ENCODE data around the gene CCDC192. TPM values are rescaled to one million over a fixed set of nuclear protein-coding genes. Genes with fewer than 3 reads are reported as not detected.
"Not testable (repeated sequence)": the region's sequence is repeated elsewhere in the genome, so short reads cannot be mapped to it uniquely, and the experiment has no call there.

The CCDC192 gene
- total RNA-seq, 1 donor from 2014 or later = not detected

DNA sequence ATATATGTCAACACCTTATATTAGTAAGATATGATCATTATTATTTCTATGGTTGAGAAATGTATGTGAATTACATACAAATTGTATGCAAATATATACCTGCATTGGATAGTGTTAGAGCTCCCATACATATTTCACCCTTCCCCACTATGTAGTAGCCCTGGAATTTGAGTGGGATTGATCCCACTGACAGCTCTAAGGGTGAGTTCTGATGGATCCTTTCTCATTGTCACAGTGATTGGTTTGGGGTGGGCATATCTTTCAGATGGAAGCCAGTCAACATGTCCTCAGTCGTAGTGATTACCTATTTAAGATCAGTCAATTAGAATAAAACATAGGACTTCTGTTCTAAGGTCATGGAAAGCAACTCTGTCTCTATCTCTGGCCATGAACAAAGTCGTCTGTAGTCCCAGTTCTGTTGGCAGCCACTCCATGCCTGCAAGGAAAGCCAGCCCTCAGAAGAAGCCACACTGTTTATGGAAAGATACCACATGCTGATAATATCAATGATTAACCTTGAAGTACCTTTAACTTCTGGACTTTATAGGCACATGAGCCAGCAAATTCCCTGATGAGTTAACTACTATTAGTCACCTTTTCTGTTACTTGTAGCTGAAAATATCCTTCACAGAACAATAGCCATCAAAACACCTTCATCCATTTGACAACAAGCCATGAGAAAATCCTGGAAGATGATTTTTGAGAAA lies 5.1 kb upstream of the CCDC192 start:
- DNase-seq (ENCODE audit: low read depth in 2 of 2) = no peak

DNA sequence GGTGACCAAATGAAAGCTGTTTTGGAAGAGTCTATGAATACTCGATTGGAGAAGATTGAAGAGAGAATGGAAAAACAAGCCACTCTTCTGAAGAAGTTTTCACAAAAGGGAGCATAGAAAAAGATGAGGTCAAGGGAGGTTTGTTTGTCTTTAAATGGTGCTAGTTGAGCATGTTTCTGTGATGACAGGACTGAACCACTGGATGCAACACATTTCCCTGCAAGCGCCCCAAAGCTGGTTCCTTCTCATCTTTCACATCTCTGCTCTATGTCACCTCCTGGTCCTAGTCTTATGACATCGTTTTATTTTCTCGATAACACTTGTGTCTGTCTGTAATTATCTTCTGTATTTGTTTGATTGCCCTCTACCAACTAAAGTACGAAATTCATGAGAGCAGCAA lies 3.8 kb upstream of the CCDC192 start:
- no peak for DNase-seq (ENCODE audit: low read depth in 2 of 2)

DNA sequence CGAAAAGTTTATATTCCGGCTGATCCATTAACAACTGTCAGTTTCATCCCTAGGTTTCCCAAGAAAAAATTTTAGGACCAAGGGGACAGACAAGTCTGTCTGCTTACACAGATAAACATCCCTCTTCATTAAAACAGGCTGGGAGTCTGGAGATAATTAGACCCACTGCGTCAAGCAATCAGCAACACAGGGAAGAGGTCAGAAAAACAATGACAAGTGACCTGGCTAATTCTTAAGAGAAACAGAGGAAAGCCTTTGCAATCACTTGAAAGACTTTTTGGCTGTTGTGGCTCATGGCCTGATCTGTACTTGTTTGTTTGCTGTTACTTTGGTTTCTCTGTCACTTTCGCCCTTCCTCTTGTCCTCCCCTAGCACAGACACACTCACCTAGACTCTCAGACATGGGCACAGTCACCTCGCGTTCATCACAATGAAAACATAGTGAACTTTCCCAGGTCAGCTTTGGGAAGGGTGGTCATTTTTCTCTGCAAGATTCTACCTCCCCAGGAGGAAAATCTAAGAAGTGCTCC lies 2.9 kb upstream of the CCDC192 start:
- DNase-seq (ENCODE audit: low read depth in 2 of 2) = no peak

DNA sequence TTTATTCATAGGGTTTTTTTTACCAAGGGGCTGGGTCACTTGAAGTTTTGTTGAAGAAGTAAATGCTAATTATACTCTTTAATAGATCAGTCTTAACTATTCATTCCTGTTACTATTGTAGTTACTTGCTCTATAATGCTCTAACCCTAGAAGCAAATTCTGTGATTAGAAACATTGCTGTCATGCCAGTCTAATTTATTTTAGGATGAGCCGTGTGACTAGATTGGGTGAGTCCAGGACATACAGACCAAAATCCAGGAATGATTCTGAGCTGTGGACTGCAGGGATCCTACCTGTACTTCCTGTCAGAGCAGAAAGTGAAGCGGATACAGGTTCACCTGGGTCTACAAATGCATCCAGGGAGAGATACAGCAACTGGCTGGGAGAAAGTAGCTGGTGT lies 757 bp upstream of the CCDC192 start:
- no peak for DNase-seq (ENCODE audit: low read depth in 2 of 2)

DNA sequence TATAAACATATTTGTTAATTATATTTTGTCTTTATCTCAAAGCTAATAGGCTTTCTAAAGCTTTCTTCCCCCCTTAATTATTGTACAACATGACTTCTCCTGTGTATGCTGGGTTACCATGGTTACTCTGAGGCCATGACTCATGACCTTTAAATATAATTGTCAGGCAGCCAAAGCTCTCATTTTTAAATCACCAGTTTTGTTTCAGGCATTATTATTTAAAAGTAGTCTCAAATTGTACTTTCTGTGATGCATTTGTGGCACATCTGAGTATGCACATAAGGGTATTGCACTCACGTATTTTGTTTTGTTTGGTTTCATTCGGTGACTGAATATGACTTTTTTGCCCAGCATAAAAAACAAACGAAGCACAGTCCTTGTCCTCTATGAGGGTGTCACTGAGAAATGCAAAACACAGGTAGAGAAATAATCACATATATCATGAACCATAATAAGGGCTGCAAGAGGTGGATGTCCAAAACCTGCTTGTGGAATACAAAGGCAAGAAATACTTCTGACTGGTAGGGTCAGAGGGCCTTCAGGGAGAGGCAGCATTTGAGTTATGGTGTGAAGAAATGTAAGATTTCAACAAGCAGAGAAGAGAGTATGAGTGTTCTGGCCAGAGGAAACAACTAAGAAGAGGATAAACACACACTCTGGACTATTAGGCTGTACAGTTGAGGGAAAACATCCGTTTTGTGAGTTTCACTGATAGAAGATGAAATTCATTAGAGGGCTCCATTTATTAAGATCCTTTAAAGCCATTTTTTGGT lies 2.1 kb downstream of the CCDC192 start:
- peak; percentile 37 to 46 for DNase-seq (ENCODE audit: low read depth in 2 of 2)

DNA sequence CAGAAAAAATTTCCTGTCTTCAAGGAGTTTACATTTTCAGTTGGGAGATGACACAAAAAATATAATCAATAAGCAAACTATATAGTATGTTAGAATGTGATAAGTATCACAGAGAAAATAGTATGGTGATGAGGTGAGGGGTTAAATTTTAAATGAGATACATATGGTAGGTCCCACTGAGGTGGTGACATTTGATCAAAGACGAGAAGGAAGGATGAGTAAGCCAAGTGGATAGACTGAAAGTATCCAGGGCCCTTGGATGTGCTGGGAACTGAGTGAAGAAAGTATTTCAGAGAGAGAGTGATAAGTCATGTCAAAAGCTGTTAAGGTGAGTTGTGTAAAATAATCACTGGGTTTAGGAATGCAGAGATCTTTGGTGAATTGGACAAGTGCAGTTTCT lies 3.5 kb downstream of the CCDC192 start:
- no peak for DNase-seq (ENCODE audit: low read depth in 2 of 2)

GRCh38 chr5:127707209-127707608 lies 4.0 kb downstream of the CCDC192 start:
- DNase-seq (ENCODE audit: low read depth in 2 of 2) = no peak

GRCh38 chr5:127713083-127713482 lies 9.9 kb downstream of the CCDC192 start:
- not testable (repeated sequence) for DNase-seq (ENCODE audit: low read depth in 2 of 2)

GRCh38 chr5:127718181-127718580 lies 15.0 kb downstream of the CCDC192 start:
- no peak for DNase-seq (ENCODE audit: low read depth in 2 of 2)

GRCh38 chr5:127723571-127723970 lies 20.4 kb downstream of the CCDC192 start:
- DNase-seq (ENCODE audit: low read depth in 2 of 2) = peak; percentile 50 to 76

DNA sequence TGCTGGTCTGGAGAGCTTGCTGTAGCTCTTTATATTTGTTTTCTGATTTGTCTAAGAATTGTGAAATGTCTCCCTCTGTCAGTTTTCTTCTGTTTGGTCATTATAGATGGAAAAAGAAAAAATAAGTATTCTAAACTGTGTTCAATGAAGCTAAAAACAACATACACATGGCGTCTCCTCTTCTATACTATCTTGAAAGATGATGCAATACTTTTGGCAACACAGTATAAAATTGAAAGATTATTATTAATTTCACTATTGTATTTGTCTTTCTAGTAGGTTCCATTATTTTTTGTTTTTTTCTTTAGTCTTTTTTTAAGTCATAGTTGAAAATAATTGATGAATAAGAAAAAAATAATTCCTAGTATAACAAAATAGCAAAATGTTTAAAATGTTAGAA lies 22.5 kb downstream of the CCDC192 start:
- DNase-seq (ENCODE audit: low read depth in 2 of 2) = no peak

DNA sequence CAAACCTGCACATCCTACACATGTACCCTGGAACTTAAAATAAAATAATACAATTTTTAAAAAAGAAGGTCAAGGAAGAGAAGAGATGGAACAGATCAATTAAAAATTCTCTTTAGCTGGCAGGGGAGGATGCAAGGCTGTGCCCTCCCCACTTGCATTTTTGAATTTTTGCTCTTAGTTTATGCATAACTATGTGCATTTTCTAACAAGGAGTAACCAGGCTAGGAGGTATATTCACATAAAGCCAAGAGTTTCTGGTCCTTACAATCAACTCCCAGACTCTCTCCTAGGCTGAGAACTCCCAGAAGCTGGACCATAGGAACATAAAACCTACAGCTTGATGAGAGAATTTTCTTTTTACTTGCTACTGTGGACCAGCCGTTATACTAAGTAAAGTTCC lies 29.8 kb downstream of the CCDC192 start:
- no peak for DNase-seq (ENCODE audit: low read depth in 2 of 2)

DNA sequence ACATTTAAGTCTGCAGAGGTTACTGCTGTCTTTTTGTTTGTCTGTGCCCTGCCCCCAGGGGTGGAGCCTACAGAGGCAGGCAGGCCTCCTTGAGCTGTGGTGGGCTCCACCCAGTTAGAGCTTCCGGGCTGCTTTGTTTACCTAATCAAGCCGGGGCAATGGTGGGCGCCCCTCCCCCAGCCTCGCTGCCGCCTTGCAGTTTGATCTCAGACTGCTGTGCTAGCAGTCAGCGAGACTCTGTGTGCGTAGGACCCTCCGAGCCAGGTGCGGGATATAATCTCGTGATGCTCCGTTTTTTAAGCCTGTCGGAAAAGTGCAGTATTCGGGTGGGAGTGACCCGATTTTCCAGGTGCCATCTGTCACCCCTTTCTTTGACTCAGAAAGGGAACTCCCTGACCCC lies 36.2 kb downstream of the CCDC192 start:
- not testable (repeated sequence) for DNase-seq (ENCODE audit: low read depth in 2 of 2)

- no peak for DNase-seq (ENCODE audit: low read depth in 2 of 2)
Observed at GRCh38 chr5:127739807-127740384, 36.7 kb downstream of the CCDC192 start.

GRCh38 chr5:127741412-127741811 lies 38.2 kb downstream of the CCDC192 start:
- no peak for DNase-seq (ENCODE audit: low read depth in 2 of 2)

DNA sequence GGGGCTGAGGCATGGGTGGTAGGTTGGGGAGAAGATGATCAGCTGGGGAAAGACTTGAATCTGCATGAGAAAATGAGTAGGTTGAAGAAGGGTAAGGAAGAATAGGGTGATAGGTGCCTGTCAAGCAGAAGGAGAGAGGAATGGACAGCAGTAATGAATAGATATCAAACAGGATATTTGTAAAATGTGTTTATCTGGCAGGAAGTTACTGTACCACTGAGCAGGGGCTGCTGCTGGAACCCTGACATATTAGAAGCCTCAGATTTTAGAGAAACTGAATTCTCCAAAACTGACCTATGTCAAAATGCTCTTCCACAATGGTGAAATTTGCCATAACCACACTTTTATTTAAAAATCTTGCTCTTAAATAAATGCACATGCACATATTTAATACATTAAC lies 41.0 kb downstream of the CCDC192 start:
- no peak for DNase-seq (ENCODE audit: low read depth in 2 of 2)

DNA sequence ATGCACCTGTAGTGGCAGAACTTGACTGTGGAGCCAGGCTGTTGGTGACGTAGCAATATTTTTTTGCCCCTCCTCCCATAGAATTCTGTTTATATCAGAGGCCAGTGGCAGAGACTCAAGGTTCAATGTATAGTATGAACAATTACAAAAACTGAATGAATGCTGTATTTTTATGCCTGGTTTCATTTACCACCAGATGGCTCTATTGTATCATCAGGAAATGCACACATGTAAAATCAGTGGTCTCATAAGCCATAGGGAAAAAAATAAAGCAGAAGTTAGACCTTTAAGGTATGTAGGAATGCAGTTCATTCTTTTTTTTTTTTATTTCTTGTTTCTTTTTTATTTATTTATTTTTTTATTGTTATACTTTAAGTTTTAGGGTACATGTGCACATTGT lies 43.6 kb downstream of the CCDC192 start:
- DNase-seq (ENCODE audit: low read depth in 2 of 2) = peak; percentile 5 to 35

- not testable (repeated sequence) for DNase-seq (ENCODE audit: low read depth in 2 of 2)
Observed at GRCh38 chr5:127752503-127753265, 49.5 kb downstream of the CCDC192 start.

DNA sequence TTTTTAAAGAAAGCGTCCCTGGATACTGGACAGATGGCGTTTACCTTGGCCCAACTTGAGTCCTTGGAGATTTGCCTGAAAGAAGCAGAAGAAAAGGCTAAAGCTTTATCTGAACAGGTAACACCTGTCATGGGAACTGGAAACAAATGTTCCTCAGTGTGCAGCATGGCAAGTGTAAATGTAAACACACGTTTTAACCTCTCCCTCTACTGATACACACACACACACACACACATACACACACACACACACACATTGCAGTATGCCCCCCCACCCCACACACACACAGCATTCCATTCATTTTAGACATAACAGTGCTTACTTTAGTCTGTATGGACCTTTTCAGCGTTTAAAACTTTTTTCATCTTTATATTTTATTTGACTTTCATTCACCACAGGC lies 51.1 kb downstream of the CCDC192 start:
- DNase-seq (ENCODE audit: low read depth in 2 of 2) = no peak

- DNase-seq (ENCODE audit: low read depth in 2 of 2) = no peak
Observed at GRCh38 chr5:127754706-127755105, 51.5 kb downstream of the CCDC192 start.

GRCh38 chr5:127757576-127757975 lies 54.4 kb downstream of the CCDC192 start:
- peak; percentile 3 to 77 for DNase-seq (ENCODE audit: low read depth in 2 of 2)
